HG03520 (cell line): ENCODE measurements around the gene CYTH3.
"Not testable (repeated sequence)": the region's sequence is repeated elsewhere in the genome, so short reads cannot be mapped to it uniquely, and the experiment has no call there.

Experiments
- ATAC-seq: cut with Tn5 transposase; IDR thresholded peaks from one replicate; pipeline ENCODE4 v1.9.1; 2021; ENCODE audit warnings: mild to moderate bottlenecking, moderate library complexity; ENCODE audit not compliant: unreplicated experiment

CYTH3 gene

DNA sequence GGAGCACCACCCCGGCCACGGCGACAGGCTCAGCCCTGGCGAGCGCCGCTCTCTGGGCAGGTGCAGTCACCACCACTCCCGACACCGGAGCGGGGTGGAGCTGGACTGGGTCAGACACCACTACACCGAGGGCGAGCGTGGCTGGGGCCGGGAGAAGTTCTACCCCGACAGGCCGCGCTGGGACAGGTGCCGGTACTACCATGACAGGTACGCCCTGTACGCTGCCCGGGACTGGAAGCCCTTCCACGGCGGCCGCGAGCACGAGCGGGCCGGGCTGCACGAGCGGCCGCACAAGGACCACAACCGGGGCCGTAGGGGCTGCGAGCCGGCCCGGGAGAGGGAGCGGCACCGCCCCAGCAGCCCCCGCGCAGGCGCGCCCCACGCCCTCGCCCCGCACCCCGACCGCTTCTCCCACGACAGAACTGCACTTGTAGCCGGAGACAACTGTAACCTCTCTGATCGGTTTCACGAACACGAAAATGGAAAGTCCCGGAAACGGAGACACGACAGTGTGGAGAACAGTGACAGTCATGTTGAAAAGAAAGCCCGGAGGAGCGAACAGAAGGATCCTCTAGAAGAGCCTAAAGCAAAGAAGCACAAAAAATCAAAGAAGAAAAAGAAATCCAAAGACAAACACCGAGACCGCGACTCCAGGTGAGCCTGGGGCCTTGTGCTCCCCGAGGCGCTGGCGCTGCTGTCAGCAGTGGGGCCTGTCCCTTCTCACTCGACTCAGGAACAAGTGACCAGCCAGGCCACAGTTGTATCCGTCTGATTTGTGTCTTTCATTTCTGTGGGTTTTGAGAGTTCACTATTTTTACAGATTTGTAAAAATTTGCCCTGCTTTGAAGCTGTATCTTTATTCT lies 117.7 kb downstream of the CYTH3 start:
- ATAC-seq: no peak

DNA sequence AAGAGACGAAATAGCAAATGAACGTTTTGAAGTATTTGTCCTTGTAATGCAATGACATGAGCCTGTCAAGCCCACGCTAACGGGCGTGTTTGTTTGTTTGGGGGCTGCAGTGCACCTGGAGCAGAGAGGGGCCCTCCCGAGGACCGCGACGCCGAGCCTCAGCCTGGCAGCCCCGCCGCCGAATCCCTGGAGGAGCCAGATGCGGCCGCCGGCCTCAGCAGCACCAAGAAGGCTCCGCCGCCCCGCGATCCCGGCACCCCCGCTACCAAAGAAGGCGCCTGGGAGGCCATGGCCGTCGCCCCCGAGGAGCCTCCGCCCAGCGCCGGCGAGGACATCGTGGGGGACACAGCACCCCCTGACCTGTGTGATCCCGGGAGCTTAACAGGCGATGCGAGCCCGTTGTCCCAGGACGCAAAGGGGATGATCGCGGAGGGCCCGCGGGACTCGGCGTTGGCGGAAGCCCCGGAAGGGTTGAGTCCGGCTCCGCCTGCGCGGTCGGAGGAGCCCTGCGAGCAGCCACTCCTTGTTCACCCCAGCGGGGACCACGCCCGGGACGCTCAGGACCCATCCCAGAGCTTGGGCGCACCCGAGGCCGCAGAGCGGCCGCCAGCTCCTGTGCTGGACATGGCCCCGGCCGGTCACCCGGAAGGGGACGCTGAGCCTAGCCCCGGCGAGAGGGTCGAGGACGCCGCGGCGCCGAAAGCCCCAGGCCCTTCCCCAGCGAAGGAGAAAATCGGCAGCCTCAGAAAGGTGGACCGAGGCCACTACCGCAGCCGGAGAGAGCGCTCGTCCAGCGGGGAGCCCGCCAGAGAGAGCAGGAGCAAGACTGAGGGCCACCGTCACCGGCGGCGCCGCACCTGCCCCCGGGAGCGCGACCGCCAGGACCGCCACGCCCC lies 118.5 kb downstream of the CYTH3 start:
- ATAC-seq: no peak

DNA sequence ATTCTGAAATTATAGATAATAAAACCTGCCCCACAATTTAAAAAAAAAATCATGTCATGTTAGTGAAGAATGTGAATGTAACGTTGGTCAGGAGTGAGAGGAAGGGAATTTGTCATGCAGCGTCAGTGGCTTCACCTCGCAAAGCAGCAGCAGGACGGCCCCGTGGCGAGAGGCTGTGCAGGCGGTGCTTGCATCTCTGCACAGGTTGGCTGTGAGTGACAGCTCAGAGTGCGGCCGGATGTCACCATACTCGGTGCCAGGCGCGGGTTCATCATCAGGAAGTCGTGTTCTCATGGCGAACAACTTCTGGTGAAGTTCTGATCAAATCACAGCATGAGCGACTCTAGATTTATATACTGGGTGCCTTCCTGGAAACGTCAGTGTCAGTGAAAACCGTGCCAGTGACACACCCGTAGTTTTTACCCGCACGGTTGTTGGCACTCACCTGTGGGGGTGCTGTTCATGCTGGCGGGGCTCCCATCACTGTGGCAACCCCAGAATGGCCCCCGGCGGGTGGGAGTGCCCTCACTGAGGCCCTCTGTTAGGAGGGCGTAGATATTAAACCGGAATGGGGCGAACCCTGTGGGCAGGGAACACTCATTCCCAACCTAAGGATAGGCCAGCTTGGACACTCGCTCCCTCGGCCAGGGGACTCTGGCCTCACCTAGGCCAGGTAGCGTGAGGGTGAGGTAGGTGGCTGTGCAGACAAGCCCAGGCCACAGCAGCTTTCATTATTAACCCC lies 120.3 kb downstream of the CYTH3 start:
- no peak for ATAC-seq

GRCh38 chr7:6151527-6151926 lies 120.9 kb downstream of the CYTH3 start:
- ATAC-seq: not testable (repeated sequence)

DNA sequence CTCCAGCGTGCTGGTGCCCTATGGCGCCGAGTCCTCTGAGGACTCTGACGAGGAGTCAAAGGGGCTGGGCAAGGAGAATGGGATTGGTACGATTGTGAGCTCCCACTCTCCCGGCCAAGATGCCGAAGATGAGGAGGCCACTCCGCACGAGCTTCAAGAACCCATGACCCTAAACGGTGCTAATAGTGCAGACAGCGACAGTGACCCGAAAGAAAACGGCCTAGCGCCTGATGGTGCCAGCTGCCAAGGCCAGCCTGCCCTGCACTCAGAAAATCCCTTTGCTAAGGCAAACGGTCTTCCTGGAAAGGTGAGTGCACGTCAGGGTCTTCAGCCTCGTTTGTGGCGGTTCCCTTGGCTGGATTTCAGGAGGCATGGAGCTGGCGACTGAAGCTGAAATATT lies 122.4 kb downstream of the CYTH3 start:
- ATAC-seq: no peak

- no peak for ATAC-seq
Observed at GRCh38 chr7:6148724-6149360, 123.6 kb downstream of the CYTH3 start.

DNA sequence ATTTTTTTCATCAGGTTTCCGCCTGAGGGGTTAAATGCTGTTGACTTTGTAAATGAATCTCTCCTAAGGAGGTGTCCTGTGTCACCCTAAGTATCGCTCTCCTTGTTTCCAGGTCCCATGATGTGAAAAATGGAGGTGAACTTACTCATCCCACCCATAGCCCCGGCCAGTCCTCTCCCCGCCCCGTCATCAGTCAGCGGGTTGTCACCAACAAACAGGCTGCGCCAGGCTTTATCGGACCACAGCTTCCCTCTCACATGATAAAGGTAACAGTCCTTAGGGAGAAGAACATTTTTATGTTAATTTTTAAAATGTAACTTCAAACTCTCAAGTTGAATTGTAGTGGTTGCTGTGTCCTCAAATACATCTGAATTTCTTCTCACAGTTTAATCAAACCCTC lies 124.8 kb downstream of the CYTH3 start:
- no peak for ATAC-seq

DNA sequence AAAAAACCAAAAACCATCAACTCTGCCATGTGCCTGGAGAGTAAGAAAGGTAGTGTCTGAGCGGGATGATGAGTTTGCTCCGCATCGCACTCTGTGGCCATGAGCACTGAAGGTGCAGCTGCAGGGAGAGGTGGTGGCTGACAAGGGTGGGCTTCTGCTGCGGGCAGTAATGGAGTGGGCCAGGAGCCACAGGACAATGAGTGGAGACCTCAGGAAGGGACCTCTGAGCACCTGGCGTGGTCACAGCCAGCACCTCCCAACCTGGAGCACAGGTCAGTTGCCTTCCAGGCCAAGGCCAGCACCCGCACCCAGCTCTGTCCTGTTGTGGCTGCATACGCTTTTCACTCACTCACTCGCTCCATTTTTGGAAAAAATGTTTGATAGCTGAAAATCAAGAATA lies 125.8 kb downstream of the CYTH3 start:
- no peak for ATAC-seq

GRCh38 chr7:6143997-6144396 lies 128.4 kb downstream of the CYTH3 start:
- ATAC-seq: no peak

- no peak for ATAC-seq
Observed at GRCh38 chr7:6142871-6143380, 129.5 kb downstream of the CYTH3 start.

DNA sequence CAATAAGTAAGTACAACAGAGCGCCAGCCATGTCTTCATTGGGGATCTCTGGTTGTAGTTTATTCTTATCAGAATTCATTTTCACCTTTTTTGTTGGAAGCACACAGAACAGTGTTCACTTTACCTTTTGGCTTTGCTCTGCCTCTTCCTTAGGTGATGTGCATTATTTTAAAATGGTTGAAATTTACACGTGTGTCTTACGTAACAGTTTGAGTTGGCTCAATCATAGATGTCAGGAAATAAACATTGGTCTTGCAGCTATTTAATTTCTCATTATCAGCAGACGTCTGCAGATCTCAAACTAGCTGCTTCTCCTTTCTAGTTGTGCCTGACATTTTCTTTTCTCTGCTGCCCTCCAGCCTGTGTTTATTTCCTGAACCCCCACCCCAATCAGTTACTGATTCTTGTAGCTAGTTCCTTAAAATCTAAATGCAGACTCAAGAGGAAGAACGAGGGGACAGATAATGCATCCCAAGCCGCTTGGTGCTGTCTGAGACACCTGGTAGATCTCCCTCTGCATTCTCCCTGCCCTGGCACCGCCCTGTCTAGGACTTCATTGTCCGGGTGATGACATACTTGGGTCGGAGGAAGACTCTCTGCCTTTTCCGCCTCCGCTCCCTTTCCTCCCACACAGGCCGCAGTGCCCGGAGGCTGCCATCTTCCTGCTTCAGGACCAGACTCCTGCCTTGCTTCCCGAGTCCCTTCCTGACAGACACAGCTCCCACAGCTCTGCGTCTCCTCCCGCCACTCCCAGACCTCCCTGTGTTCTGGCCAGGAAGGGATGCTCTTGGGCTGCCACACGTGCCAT lies 133.0 kb downstream of the CYTH3 start:
- ATAC-seq: no peak

DNA sequence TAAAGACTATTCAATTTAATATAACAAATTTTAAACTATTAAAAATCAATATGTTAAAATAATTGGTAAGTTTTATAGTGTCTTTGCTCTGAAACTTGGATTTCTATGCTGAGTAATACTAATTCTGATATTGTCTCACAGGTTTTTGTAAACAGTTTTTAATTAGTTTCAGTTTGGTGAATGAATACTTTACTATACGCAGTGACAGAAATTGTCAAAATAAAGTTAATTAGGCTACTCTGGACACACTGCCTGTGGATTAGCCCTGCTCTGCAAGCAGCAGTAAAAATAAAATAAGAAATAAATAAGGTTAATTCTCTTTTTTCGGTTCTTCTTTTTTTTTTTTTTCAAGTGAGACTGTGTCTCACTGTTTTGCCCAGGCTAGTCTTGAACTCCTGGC lies 135.9 kb downstream of the CYTH3 start:
- no peak for ATAC-seq

DNA sequence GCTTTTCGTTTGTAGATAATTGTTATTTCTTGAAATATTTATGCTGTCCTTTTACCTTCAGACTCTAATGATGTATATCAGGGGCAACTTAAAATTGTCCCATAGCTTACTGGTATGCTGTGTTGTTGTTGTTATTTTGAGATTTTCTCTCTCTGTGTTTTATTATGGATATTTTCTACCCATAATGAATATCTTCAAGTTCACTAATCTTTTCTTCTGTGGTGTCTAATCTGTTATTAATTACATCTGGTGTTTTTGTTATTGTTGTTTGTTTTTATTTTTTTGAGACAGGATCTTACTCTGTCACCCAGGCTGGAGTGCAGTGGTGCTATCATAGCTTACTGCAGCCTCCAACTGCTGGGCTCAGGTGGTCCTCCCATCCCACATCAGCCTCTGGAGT lies 139.2 kb downstream of the CYTH3 start:
- no peak for ATAC-seq

DNA sequence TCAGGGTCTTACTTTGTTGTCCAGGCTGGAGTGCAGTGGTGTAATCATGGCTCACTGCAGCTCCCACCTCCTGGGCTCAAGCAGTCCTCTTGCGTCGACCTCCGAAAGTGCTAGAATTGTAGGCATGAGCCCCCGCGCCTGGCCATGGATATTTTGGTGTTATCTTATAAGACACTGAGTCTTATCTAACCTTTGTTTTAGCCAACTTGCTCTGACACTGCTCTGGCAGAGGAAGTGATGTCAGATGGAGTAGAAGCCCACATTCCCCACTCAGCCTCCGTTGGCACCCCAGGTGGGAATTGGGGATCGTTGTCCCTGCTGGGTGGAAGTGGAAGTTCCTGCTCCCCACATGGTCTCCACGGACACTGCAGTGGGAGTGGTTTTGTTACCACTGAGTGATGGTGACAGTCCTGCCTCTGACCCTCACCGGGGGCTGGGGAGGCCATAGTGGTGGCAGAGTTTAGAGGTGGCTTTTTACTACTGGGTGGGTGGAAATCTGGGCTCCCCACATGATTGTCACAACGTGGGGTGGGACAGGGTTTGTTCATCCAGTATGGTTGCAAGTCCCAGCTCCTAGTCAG lies 142.3 kb downstream of the CYTH3 start:
- ATAC-seq: no peak

- ATAC-seq: no peak
Observed at GRCh38 chr7:6128205-6128604, 144.2 kb downstream of the CYTH3 start.

DNA sequence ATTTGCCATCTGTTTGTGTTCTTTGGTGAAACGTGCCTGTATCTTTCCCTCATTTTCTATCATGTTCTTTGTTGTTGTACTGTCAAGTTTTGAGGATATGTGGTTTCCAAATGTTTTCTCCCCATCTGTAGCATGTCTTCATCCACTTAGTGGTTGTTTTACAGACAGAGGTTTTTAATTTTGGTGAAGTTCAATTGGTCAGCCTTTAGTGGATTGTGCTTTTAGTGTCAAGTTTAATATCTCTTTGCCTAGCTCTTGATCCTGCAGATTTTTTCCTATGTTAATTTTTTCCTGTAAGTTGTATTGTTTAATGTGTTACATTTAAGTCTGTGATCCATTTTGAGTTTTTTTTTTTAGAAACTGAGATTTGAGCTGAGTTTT lies 145.3 kb downstream of the CYTH3 start:
- no peak for ATAC-seq

- no peak for ATAC-seq
Observed at GRCh38 chr7:6123843-6124242, 148.6 kb downstream of the CYTH3 start.

GRCh38 chr7:6121141-6121540 lies 151.3 kb downstream of the CYTH3 start:
- ATAC-seq: no peak

DNA sequence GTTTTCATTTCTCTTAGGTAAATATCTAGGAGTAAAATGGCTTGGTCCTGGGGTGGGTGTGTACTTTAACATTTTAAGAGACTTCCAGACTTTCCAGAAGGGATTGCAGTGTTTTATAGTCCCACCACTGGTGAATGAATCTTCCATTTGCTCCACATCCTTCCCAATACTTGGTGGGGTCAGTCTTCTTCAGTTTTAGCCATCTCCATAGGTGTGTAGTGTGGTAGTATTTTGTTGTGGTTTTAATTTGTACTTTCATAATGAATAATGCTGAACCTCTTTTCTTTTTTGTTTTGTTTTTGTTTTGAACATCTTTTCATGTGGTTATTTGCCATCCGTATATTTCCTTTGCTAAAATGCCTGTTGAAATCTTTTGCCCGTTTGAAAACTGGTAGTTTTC lies 154.9 kb downstream of the CYTH3 start:
- no peak for ATAC-seq
